ENCODE data around the gene KDELR3. TPM values are rescaled to one million over a fixed set of nuclear protein-coding genes. Genes with fewer than 3 reads are reported as not detected.

The KDELR3 gene
- total RNA-seq, 3 donors from 2014 or later, result 8.9 to 18.0 (median 14.9) TPM

- Histone ChIP-seq H3K4me1 (no peaks in the 10 kb centered on the region), H3K27ac (no peak overlapping the region), H3K27me3 (peaks cover 0 to 22% of the 10 kb centered on the region in 2 donors), H3K4me3 (no peak overlapping the region), H3K36me3 (no peaks in the 10 kb centered on the region), H3K9me3 (no peaks in the 10 kb centered on the region)
- intact Hi-C loops (cut with DNase I; ENCODE audit: low total_unique reads), result no loop called here
- no peak for DNase-seq (ENCODE audit: low spot score in 2 of 2)
- TF ChIP-seq POLR2AphosphoS5 (IDR thresholded peaks at IDR 0.05) (no peak), POLR2A (IDR thresholded peaks at IDR 0.05) (no peak), CTCF (IDR thresholded peaks at IDR 0.05) (no peak)
These were observed 4.7 kb upstream of the KDELR3 start for GRCh38 chr22:38462960-38463784.

DNA sequence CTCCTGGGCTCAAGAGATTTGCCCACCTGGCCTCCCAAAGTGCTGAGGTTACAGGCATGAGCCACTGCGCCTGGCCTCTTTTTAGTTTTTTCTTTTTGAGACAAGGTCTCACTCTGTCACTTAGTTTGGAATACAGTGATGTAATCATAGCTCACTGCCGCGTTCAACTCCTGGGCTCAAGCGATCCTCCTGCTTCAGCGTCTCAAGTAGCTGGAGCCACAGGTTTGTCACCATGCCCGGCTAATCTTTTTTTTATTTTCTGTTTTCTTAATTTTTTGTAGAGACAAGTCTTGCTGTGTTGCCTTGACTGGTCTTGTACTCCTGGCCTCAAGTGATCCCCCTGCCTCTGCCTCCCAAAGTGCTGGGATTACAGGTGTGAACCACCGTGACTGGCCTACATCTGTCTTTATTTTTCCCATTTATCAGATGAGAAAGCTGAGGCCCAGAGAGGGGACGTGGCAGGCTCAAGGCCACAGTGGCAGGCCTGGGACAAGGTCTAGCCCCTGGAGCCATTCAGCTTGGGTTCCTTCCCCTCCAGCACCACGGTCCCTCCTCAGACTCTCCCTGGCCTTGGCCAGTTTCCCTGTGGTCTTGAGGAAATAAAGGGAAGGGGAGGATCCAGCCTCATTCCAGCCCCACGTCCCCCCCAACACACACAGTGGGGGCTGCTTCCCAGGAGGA, 2.8 kb upstream of the KDELR3 start:
- TF ChIP-seq CTCF (IDR thresholded peaks at IDR 0.05) (no peak), POLR2AphosphoS5 (IDR thresholded peaks at IDR 0.05) (no peak), POLR2A (IDR thresholded peaks at IDR 0.05) (no peak)
- Histone ChIP-seq H3K9me3 (no peaks in the 10 kb centered on the region), H3K27me3 (peaks cover 0 to 6% of the 10 kb centered on the region in 2 donors), H3K4me3 (no peak overlapping the region), H3K27ac (no peak overlapping the region), H3K36me3 (no peaks in the 10 kb centered on the region), H3K4me1 (no peaks in the 10 kb centered on the region)
- DNase-seq (ENCODE audit: low spot score in 2 of 2), result no peak
- intact Hi-C loops (cut with DNase I; ENCODE audit: low total_unique reads), result no loop called here

DNA sequence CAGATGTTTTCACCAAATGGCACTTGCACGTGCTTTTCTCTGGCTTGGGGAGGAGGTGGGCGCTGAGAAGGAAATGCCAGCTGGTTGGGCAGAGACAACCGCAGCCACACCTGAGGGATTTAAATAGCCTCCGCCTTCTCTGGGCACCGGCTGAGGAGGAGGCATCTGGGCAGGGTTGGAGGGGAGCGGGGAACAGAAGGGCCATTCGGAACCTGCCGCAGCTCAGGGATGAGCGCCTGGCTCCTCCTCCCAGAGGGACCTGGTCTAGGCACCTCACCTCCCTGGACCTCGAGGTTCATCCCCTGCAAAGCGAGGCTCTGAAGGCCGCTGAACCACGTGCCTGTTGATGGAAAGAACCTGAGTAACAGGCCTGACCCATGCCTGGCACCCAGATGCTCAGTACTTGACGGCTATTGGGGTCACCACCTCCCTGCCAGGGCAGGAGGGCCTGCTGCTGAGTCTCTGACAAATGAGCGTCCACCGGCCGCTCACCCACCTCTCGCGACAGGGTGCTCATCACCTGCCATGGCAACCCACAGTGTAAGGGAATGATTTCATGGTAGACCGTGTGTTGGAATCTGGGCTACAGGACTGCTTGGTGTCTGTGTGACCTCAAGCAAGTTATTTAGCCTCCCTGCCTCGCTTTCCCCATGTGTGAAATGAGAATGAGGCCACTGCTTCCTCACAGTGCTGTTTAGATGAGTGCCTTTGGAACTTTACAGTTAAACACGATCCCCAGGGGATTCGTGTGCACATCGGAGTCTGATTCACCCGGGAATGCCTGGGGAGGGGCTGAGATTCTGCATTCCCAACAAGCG, 2.0 kb upstream of the KDELR3 start:
- no peak for TF ChIP-seq POLR2AphosphoS5 (IDR thresholded peaks at IDR 0.05)
- TF ChIP-seq CTCF (IDR thresholded peaks at IDR 0.05), result no peak
- TF ChIP-seq POLR2A (IDR thresholded peaks at IDR 0.05), result no peak
- Histone ChIP-seq H3K27me3 (peaks cover 0 to 3% of the 10 kb centered on the region in 2 donors), H3K4me1 (no peaks in the 10 kb centered on the region), H3K4me3 (no peak overlapping the region), H3K9me3 (no peaks in the 10 kb centered on the region), H3K27ac (no peak overlapping the region), H3K36me3 (no peaks in the 10 kb centered on the region)
- no peak for DNase-seq (ENCODE audit: low spot score in 2 of 2)
- intact Hi-C loops (cut with DNase I; ENCODE audit: low total_unique reads), result no loop called here

DNA sequence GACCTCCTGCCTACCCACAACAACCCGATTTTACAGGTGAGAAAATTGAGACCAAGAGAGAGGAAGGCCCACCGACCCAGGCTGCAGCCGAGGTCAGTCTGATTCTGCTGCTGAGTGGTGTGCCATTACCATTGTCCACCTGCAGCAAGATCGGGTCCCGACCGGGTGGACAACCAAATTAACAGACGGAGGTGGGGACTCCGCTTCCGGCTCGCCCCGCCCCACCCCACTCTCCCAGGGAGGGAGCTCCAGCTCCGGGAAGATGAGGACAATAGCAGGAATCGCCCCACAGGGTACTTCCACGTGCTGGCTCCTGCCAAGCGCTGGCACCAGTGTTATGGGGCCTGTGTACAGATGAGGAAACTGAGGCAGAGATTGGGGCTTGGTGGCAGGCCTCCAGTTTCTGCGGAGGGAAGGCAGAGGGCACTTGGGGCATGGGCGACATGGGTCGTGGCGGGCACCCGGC, 425 bp upstream of the KDELR3 start:
- DNase-seq (ENCODE audit: low spot score in 2 of 2), result peak in 1 of 2 donors; percentile 43

More for the DNA sequence above, 425 bp upstream of the KDELR3 start:
- intact Hi-C loops (cut with DNase I; ENCODE audit: low total_unique reads), result no loop called here
- H3K4me1 ChIP-seq, result no peaks in the 10 kb centered on the region
- H3K9me3 ChIP-seq, result no peaks in the 10 kb centered on the region
- no peaks in the 10 kb centered on the region for H3K36me3 ChIP-seq
- H3K27ac ChIP-seq, result peak overlapping the region; percentile 55 to 56
- peak overlapping the region; percentile 58 to 93 (median 59) for H3K4me3 ChIP-seq
- peaks cover 0 to 3% of the 10 kb centered on the region in 2 donors for H3K27me3 ChIP-seq
- no peak for TF ChIP-seq POLR2A (IDR thresholded peaks at IDR 0.05)
- TF ChIP-seq POLR2AphosphoS5 (IDR thresholded peaks at IDR 0.05), result no peak
- no peak for TF ChIP-seq CTCF (IDR thresholded peaks at IDR 0.05)

Measured in breast epithelium (tissue), 4 donors.